Measurements from ENCODE around the gene TIPRL. TPM values are rescaled to one million over a fixed set of nuclear protein-coding genes. Genes with fewer than 3 reads are reported as not detected.
"Not testable (repeated sequence)": the region's sequence is repeated elsewhere in the genome, so short reads cannot be mapped to it uniquely, and the experiment has no call there.

The TIPRL gene
- 41.7 and 43.0 TPM in 2 replicates for total RNA-seq

DNA sequence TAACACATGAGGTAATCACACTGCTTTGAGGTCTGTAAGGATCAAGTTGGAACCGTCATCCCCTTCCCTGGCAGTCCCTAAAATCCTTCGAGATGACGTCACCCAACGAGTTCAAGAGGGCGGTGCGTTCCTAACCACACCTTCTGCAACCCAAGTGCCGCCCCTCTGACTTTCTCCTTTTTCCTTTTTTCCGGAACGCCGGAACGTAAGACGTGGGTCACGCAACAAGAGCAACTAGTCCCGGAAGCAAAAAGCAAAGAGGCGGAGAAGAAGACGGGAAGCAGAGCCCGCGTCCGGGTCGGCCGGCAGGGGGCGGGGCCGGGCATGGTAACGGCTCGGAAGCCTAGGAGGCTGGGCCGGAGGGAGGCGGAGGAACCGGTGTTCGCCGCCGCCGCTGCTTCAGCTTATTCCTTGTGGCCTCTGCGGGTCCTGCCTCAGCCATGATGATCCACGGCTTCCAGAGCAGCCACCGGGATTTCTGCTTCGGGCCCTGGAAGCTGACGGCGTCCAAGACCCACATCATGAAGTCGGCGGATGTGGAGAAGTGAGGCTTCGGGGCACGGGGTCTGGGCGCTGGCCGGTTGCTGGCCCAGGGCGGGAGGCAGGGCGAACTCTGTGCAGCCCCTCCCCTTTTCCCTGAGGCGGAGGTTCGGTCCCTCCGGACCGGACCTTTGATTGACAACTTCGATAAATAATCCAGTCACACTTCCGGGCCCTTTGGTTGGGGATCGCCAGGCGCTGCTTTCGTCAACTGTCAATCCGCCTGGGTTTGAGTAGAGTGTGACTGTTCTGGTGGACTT, at the start of gene TIPRL:
Gene TIPRL, plus strand, starts transcription at position 325 of the 800 bp plus-strand sequence. Its CDS starts 116 bp downstream, at position 441.
- intact Hi-C loops (cut with micrococcal nuclease), result loop anchor here (1.0 to 5.0 kb wide), 5 partner anchors 30 to 1190 kb away; partner anchors contain the start of genes BLZF1, DCAF6 and SFT2D2

DNA sequence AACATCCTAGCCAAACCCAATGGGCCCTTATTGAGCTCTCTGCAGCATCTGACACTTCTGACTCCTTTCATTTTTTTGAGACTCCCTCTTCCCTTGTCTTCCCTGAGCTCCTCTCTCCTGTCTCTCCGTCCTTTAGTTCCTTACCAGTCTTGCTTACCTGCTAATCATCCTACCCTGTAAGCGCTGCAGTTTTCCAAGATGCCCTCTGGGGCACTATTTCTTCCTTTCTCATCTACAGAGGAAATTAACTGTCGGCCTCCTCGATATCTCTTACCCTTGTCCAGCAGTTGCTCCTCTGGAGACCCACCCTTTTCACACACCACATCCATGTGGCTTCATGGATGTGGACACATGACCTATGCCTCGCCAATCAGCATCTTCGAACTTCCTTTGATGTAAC, 48.8 kb upstream of the TIPRL start:
- intact Hi-C loops (cut with micrococcal nuclease), result no loop called here

DNA sequence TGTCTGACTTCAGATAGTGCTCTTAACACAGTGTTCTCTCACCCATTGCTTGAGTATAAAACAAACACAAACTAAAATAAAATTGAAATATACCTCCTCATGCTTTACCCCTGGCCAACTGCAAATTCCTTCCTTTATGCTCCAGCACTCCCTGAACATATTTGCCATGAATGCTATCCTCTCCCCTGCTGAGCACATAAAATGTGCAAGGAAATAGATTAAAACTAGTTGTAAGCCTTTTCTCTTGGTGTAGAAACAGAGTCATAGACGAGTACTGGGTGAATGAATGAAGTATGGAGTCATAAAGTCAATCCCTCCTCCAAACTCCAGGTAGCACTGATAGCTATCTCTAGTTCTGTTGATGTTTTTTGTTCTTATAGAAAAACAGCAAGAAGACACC, 44.6 kb upstream of the TIPRL start:
- intact Hi-C loops (cut with micrococcal nuclease), result no loop called here

DNA sequence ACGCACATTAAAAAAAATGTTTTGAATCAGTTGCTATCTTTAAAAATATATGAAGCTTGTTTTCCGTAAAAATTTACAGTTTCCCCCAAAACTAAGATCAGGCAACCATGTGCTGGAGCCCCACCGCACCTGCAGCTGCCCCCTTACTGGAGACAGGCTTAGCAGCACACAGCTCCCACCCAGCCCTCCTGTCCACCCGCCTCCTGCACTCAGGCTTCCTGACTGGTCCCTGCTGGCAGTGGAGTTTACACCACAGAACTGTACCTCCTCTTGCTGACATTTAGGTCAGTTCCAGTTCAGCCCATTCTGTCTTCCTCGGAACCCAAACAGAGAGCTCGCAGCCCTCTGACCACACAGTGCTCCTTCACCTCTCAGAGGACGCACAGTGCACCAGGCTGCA, 44.1 kb upstream of the TIPRL start:
- intact Hi-C loops (cut with micrococcal nuclease), result no loop called here

DNA sequence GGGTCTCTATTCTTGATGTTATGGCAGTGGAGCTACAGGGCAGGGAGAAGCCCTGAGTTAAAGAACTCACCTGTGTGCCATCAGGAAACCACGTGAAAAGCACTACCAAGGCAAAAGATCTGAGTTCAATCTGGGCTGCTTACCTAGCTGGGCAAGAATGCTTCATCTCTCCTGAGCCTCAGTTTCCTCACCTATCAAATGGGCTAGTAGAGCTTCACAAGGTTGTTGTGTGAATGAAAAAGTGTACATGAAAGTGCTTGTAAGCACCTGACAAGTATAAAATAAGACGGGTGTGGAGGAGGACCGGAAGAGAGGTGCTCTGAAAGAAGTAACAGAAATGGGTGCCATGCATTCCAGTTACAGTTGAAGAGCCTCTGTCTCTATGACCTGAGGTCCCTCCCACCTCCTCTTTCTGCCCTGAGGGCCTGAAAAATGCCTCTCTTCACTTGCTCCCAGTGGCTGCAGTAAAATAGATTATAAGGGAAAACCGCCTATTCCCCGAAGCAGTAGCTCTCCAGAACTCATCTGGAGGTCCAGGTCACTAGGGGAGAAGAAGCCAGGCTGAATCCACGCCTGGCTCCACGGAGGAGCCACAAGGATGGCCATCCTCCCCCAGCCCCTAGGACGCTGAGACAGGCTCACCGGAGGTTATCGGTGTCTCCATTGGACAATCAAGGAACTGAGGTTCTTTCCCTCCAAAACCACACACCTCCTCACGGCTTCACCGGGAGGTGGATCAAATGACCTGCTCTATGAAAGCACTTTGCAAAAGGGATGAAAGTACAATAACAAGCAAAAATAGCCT, 43.4 kb upstream of the TIPRL start:
- intact Hi-C loops (cut with micrococcal nuclease), result no loop called here

DNA sequence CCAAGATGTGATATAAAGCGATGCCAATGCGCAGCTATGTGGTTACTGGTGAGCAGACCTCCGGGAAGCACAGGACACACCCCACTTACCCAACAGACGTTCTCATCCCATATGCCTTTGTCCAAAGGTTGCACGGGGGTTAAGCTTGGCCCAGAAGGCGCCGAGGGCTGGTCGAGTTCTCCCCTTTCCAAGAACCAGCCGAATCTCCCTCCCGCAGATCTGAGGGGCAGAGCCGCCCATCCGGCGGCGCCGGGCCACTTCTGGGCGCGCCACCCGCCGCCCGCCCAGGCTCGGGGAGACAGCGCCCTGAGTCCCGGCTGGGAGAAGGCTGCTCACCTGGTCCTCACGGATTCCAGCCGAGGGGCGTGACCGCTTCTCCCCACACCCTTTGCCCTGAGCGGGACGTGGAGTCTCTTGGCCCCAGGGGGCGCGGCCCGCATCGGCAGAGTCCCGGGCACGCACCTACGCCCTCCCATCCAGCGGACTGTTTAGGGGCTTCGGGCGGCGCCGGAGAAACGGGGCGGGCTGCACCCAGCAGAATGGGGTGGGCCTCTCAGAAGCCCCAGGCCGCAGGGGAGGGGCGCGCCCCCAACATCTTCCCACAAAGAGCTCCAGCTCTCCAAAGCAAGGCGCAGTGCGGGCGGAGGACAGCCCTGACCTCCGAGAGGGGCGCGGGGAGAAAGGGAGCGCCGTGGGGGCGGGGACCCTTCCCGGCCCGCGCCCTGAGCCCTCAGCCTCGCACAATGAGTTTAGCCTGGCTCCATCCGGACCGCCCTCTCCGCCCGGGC, 42.6 kb upstream of the TIPRL start:
- intact Hi-C loops (cut with micrococcal nuclease), result no loop called here

DNA sequence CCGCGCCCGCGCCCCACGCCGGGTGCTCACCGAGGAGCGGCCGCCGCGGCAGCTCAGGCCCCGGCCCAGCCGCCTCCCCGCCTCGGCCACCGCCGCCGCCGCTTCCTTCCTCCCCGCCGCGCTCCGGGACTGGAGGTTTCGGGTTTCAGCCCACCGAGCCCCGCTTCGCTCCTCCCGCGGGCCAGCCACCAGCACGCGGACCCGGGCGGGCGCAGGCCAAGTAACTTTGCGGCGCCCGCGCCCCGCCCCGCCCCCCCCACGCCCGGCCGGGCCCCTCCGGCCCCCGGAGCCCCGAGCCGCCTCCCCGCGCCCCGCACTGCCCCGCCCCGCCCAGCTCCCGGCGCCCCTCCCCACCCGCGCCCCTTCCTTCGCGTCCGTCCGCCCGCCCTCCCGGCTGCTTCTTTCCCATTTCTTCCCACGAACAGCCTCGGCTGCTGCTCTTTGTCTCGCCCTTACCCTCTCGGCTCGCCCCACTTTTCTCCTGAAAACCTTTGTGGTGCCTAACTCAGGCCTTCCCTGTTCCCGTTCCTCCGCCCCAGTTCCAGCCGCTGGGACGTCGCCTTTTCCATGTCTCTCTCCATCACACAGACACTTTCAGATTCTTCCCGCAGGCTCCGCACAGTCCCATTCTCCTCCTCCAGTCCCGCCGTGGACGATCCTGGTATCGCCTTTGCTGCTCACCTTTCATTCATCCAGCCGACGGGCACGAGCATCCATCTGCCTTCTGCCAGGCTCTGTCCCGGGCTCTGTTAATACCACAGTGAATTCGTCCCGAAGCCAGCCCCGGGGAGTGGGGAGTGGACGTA, 41.9 kb upstream of the TIPRL start, which contains the start of gene GPR161:
Gene GPR161, minus strand, starts transcription at position 222 of the 806 bp plus-strand sequence. CDS start 32,080 bp downstream, outside the sequence.
- intact Hi-C loops (cut with micrococcal nuclease), result no loop called here

DNA sequence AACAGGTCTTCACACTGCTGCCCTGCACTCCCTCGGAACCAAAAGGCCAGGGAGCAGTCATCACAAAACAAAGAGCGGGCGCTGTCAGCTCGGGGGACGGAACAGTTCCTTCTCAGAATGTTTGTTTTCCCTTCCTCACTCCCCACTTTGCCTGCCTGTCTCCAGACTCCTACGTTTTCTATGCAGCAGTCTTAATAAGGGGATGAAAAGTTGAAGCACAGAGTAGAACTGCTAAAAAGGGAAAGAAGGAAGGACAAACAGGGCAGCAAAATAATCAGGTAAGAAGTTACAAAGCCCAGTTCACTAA, 41.3 kb upstream of the TIPRL start:
- intact Hi-C loops (cut with micrococcal nuclease), result no loop called here

DNA sequence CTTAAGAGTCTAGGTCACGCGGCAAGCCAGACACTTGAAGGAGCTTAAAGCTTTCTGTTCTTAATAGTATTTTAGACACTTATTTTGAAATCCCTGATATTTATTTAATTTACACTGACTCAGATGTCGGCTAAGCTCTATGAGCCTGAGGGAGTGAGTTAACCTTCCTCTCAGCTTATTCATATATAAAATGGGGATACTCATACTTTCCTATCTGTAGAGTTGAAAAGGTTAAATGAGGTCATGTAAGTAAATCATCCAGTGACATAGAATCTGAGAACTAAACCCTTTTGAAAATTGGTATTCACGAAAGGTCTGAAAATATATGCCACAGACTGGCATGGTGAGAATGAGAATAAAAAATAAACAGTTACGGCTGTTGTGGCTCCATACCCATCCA, 40.6 kb upstream of the TIPRL start:
- intact Hi-C loops (cut with micrococcal nuclease), result no loop called here

DNA sequence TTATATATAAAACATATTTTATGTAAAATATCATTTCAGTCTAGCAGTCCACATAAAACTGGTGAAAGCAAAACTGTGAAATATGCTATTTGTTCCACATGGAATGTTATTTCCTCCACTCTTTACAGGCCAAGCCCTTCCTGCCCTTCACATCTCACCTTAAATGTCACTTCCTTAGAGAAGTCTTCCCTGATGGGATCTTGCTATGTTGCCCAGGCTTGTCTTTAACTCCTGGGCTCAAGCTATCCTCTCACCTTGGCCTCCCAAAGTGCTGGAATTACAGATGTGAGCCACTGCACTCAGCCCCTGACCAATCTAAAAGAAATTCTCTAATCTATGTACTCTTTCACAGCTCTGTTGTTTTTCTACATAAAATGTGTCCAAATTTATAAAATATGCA, 39.7 kb upstream of the TIPRL start:
- intact Hi-C loops (cut with micrococcal nuclease), result no loop called here

DNA sequence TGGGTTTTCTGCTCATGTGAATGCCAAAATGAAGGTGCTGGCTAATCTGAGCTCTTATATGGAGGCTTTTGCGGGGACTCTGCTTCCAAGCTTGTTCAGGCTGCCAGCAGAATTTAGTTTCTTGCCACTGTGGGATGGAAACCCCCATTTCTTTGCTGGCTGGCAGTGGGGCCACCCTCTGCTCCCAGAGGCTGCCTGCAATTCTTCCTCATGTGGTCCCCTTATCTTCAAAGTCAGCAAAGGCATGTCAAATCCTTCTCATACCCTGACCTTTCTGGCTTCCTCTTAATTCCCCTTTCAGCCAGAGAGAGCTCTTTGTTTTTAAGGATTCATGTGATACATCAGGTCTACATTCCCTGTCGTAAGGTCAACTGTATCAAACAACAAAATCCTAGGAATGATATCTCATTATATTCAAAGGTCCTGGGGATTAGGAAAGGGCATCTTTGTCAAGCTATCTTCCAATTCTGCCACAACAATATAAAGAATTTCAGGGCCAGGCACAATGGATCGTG, 36.8 kb upstream of the TIPRL start:
- intact Hi-C loops (cut with micrococcal nuclease), result no loop called here

DNA sequence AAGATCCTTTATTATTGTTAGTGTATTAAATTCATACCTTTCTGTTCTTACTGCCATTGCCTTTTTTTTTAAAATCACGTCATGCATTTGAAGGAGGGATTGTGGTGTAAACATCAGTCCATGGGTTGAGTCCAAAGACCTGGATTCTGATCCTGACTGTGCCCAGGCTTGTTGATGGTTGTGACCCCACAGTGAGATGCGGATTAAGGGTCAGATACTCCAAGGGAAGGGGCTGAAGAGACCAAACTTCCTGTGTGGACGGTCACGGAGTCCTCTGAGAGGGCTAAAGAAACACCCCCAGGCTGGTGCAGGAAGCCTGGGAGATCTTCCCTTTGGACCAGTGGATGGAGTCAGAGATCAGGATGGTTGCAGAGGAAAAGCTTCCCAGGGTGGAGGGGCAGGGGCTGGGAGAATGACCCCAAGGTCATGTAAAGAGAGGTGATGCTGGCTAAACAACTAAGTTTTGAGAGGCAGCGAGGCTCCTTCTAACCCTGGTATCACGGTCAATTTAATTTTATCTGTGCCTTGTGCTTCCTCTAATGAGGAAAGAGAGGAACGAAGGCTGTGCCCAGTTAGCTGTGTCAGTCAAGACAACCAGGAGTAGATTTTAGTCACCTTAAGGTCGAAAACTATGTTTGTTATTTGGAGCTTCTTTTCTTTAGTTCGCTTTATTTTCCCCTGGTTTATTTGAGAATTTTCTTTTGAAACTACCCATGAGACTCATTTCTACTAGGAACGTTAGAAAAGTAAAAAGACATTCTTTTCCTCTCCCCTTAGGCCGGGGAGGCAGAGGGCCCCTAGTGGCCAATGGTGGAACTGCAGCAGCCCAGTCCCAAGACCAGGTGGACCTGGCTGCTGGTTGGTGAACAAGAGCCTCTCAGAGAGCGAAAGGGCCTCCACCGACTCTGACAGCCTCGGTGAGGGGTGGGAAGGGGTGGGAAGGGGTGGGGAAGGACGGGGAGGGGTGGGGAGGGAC, 33.3 kb upstream of the TIPRL start:
- intact Hi-C loops (cut with micrococcal nuclease), result loop anchor here (5.0 kb wide), 1 partner anchor 63 kb away; no protein-coding TSS in a partner anchor

DNA sequence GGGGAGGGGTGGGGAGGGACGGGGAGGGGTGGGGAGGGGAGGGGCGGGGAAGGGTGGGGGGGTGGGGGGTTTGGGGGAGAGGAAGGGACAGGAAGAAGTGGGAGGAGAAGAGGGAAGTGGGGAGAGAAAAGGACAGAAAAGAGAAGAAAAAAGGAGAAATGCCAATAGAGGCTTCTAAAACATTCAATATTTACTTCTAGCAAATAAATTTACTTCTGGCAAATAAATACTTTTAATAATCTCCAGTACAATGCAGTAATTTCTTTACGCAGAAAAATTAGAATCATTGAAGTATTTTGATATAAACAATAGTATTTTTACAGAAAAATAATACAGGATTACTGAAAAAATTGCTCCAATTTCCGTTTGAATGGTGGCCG, 32.6 kb upstream of the TIPRL start:
- intact Hi-C loops (cut with micrococcal nuclease), result loop anchor here (5.0 kb wide), 1 partner anchor 64 kb away; no protein-coding TSS in a partner anchor

DNA sequence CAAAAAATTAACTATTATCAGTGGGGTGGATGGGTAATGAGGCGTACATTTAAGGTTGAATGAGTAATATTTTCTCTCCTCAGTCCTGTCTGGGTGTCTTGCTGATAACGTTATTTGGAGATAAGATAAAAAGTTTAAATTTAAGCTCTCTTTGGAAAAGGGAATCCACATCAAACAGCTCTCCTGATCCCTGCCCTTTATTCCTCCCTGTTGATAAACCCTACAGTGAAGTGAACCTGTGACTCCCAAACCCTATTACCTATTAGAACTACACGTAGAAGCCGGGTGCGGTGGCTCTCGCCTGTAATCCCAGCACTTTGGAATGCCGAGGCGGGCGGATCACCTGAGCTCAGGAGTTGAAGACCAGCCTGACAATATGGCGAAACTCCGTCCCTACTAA, 32.1 kb upstream of the TIPRL start:
- intact Hi-C loops (cut with micrococcal nuclease), result loop anchor here (5.0 kb wide), 1 partner anchor 64 kb away; no protein-coding TSS in a partner anchor

DNA sequence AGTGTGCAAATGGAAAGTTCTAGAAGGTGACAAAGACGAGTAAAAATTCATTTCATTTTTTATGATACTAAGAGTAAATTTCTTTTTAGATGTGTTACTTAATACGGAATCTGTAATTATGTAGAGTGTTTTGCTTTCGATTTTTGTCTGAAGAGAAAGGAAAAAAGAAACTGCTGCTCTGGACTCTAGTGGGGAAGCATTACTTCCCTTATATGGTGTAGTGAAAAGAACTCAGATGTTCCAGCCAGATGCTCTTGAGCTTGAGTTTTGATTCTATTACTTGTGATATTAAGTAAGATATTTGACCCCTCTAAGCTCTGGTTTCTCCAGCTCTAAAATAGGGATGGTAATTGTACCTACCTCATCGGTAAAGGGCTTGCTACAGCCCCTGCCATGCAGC, 29.8 kb upstream of the TIPRL start:
- intact Hi-C loops (cut with micrococcal nuclease), result loop anchor here (2.0 to 5.0 kb wide), 2 partner anchors 30 to 67 kb away; partner anchors contain the start of gene TIPRL

DNA sequence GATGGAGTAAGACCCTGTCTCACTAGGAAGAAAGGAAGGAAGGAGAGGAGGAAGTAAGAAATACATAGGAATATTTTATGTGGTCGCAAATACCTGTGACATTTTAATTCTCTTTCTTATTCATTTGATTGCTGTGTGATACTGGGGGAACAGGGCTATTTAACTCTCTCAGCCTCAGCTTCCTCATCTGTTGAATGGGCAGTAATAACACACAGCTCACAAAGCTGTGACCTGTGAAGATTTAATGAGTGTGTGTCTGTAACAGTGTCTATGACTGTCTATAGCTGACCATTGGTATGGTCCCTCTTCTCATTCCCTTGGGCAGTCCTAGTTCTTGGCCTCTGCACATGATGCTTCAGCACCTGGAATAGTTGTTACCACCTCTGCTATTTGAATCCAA, 28.5 kb upstream of the TIPRL start:
- intact Hi-C loops (cut with micrococcal nuclease), result no loop called here

DNA sequence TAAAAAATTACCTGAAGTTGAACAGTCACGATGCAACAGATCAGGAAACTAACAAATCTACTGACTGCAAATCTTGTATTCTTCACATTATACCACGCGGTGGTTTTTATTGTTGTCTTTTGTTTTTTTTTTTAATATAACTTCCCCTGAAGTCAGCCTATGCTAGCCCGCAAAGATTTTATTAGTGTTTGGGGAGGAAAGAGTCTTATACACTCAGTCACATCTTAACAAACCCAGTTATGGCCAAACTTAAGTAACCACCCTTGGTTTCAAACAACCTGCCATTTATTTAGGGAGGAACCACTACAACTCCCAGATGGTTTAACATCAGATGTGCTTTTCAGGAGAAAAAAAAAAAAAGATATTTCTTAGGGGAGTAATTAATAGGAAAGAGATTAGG, 26.8 kb upstream of the TIPRL start:
- intact Hi-C loops (cut with micrococcal nuclease), result no loop called here

DNA sequence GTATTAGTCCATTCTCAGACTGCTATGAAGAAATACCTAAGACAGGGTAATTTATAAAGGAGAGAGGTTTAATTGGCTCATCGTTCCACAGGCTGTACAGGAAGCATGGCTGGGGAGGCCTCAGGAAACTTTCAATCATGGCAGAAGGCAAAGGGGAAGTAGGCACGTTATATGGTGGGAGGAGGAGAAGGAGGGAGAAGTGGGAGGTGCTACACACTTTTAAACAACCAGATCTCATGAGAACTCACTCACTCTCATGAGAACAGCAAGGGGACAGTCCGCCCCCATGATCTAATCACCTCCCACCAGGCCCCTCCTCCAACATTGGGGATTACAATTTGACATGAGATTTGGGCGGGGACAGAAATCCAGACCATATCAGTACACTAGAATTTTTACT, 24.1 kb upstream of the TIPRL start:
- intact Hi-C loops (cut with micrococcal nuclease), result not testable (repeated sequence)

DNA sequence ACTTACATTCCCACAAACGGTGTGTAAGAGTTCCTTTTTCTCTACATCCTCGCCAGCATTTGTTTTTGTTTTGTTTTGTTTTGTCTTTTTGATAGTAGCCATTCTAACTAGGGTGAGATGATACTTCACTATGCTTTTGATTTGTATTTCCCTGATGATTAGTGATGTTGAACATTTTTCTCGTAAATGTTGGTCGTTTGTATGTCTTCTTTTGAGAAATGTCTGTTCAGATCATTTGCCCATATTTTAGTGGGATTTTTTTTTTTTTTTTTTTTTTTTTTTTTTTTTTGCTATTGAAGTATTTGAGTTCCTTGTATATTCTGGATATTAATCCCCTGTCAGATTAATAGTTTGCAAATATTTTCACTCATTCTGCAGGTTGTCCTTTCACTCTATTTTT, 22.9 kb upstream of the TIPRL start:
- intact Hi-C loops (cut with micrococcal nuclease), result no loop called here

Data from T-helper 2 cell treated with Interferon-gamma antibody and Interleukin-4, amounts not matched to agents 100 ng/mL and 5 ng/mL, for 36 hours (primary cell).